Thyroid gland (tissue), 4 donors: Measurements from ENCODE around the gene GRIP2.

Source experiments
- POLR2A ChIP-seq, 2 donors: fragments of 450-650 bp; IDR thresholded peaks; one replicate each; pipeline ENCODE4 v1.6.1; 2017; ENCODE audit warnings: antibody characterized with exemption in 2 of 2, mild to moderate bottlenecking in 2 of 2, moderate library complexity in 1 of 2
- TF ChIP-seq, protein P1 (sequence below), 6 experiments: fragments of 200-600 bp in 3 of 6; fragments of 450-650 bp in 3 of 6; sonication (generic) in 3 of 6; IDR thresholded peaks; one replicate each; pipeline ENCODE4 v1.5.1; 2016 to 2019; ENCODE audit warnings: antibody characterized with exemption in 6 of 6, mild to moderate bottlenecking in 2 of 6, inconsistent platforms in 1 of 6, moderate library complexity in 1 of 6

DNA sequence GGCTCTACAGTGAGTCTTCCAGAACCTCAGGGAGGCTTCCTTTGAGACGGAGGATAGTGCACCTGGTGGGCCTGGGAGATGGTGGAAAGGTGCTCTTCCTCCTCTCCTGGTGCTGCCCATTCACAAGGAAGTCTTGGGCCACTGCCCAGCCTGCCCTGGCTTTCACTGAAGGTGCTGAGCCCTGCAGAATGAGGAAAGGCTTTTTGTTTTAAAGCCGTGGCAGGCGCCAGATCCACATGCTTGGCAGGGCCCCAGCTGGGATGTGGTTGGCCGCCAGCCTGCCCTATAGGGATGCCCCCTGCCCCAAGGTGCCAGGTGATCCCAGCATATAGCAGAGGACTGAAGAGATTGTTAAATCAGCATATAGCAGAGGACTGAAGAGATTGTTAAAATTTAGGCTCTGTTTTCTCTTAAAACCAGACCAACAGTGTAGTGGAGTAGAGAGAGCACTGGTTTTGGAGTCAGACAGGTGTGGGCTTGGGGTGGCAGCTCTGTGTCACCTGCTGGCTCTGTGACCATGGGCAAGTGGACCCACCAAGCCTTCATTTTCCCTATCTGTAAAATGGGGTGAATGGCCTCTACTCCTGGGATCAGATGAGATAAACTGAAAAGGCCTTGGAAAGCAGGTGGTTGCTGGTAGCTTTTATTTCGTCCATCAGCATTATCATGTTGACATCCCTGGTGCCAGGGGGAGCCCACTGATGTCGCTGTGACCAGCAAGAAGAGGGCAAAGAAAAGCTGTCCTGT, 84.4 kb downstream of the GRIP2 start:
- TF ChIP-seq, protein P1, sequence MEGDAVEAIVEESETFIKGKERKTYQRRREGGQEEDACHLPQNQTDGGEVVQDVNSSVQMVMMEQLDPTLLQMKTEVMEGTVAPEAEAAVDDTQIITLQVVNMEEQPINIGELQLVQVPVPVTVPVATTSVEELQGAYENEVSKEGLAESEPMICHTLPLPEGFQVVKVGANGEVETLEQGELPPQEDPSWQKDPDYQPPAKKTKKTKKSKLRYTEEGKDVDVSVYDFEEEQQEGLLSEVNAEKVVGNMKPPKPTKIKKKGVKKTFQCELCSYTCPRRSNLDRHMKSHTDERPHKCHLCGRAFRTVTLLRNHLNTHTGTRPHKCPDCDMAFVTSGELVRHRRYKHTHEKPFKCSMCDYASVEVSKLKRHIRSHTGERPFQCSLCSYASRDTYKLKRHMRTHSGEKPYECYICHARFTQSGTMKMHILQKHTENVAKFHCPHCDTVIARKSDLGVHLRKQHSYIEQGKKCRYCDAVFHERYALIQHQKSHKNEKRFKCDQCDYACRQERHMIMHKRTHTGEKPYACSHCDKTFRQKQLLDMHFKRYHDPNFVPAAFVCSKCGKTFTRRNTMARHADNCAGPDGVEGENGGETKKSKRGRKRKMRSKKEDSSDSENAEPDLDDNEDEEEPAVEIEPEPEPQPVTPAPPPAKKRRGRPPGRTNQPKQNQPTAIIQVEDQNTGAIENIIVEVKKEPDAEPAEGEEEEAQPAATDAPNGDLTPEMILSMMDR (IDR thresholded peaks at IDR 0.05): no peak
- TF ChIP-seq POLR2A (IDR thresholded peaks at IDR 0.05): no peak
